ENCODE measurements around the gene IDS.

GRCh38 chrX:149513825-149514428 lies 8.8 kb upstream of the IDS start:
- TF ChIP-seq CTCF (IDR thresholded peaks at IDR 0.05; ENCODE audit: low read length) (no peak), EZH2 (optimal IDR thresholded peaks at IDR 0.05; ENCODE audit: low read depth, low read length) (no peak), EZH2phosphoT487 (IDR thresholded peaks at IDR 0.05; ENCODE audit: low read length) (no peak)
